ENCODE data around the gene ACVR1.

DNA sequence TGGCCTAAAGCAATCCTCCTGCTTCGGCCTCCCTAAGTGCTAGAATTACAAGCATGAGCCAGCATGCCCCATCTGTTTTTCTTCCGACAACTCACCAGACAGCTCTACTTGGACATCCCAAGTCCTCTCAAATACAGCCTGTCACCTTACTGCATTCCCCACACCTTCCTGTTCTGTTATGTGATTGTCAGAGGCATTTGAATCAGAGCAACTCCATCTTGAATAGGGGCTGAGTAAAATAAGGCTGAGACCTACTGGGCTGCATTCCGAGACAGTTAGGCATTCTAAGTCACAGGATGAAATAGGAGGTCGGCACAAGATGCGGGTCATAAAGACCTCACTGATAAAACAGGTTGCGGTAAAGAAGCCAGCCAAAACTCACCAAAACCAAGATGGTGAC lies 17.3 kb downstream of the ACVR1 start:
- no peak for TF ChIP-seq TCF4 (CRISPR knock-in tag; IDR thresholded peaks at IDR 0.05; ENCODE audit: borderline replicate concordance)
- TF ChIP-seq PATZ1 (CRISPR knock-in tag; IDR thresholded peaks at IDR 0.05; ENCODE audit: borderline replicate concordance): no peak
- TF ChIP-seq ARNTL (CRISPR knock-in tag; IDR thresholded peaks at IDR 0.05; ENCODE audit: borderline replicate concordance, low read depth): no peak
- no peak for TF ChIP-seq RARB (CRISPR knock-in tag; IDR thresholded peaks at IDR 0.05)
- TF ChIP-seq PPARA (CRISPR knock-in tag; IDR thresholded peaks at IDR 0.05; ENCODE audit: borderline replicate concordance): no peak
- TF ChIP-seq ZNF70 (CRISPR knock-in tag; IDR thresholded peaks at IDR 0.05): no peak

Measured in SK-N-SH treated with all-trans-retinoic acid at 6 μM for 48 hours (cell line).